Esophagus muscularis mucosa (tissue), 4 donors: Measurements from ENCODE around the gene CDC20.

Experiments
- EP300 ChIP-seq: sonication (generic); formaldehyde crosslinking; IDR thresholded peaks from one replicate; pipeline ENCODE4 v1.6.1; 2017; ENCODE audit warnings: antibody characterized with exemption
- POLR2A ChIP-seq: fragments of 450-650 bp; IDR thresholded peaks from one replicate; pipeline ENCODE4 v1.6.1; 2017; ENCODE audit warnings: antibody characterized with exemption, moderate library complexity, mild to moderate bottlenecking, low read depth
- POLR2AphosphoS5 ChIP-seq, 2 donors: sonication (generic); formaldehyde crosslinking; IDR thresholded peaks; one replicate each; pipeline ENCODE4 v1.6.1; 2017; ENCODE audit warnings: antibody characterized with exemption in 2 of 2
- TF ChIP-seq, protein P1 (sequence below), 3 experiments: fragments of 200-600 bp in 2 of 3; fragments of 450-650 bp in 1 of 3; sonication (generic) in 2 of 3; IDR thresholded peaks; one replicate each; pipeline ENCODE4 v1.5.1; 2017 to 2019; ENCODE audit warnings: antibody characterized with exemption in 3 of 3, mild to moderate bottlenecking in 2 of 3, moderate library complexity in 1 of 3

GRCh38 chr1:43313771-43314170, 45.0 kb upstream of the CDC20 start:
- TF ChIP-seq, protein P1, sequence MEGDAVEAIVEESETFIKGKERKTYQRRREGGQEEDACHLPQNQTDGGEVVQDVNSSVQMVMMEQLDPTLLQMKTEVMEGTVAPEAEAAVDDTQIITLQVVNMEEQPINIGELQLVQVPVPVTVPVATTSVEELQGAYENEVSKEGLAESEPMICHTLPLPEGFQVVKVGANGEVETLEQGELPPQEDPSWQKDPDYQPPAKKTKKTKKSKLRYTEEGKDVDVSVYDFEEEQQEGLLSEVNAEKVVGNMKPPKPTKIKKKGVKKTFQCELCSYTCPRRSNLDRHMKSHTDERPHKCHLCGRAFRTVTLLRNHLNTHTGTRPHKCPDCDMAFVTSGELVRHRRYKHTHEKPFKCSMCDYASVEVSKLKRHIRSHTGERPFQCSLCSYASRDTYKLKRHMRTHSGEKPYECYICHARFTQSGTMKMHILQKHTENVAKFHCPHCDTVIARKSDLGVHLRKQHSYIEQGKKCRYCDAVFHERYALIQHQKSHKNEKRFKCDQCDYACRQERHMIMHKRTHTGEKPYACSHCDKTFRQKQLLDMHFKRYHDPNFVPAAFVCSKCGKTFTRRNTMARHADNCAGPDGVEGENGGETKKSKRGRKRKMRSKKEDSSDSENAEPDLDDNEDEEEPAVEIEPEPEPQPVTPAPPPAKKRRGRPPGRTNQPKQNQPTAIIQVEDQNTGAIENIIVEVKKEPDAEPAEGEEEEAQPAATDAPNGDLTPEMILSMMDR (IDR thresholded peaks at IDR 0.05) = no peak
- no peak for TF ChIP-seq POLR2AphosphoS5 (IDR thresholded peaks at IDR 0.05)
- no peak for TF ChIP-seq POLR2A
- TF ChIP-seq EP300 = no peak
